Measurements from ENCODE around the gene C4orf51.

GRCh38 chr4:145679520-145679919 lies 426 bp upstream of the C4orf51 start:
- TF ChIP-seq, protein P1, sequence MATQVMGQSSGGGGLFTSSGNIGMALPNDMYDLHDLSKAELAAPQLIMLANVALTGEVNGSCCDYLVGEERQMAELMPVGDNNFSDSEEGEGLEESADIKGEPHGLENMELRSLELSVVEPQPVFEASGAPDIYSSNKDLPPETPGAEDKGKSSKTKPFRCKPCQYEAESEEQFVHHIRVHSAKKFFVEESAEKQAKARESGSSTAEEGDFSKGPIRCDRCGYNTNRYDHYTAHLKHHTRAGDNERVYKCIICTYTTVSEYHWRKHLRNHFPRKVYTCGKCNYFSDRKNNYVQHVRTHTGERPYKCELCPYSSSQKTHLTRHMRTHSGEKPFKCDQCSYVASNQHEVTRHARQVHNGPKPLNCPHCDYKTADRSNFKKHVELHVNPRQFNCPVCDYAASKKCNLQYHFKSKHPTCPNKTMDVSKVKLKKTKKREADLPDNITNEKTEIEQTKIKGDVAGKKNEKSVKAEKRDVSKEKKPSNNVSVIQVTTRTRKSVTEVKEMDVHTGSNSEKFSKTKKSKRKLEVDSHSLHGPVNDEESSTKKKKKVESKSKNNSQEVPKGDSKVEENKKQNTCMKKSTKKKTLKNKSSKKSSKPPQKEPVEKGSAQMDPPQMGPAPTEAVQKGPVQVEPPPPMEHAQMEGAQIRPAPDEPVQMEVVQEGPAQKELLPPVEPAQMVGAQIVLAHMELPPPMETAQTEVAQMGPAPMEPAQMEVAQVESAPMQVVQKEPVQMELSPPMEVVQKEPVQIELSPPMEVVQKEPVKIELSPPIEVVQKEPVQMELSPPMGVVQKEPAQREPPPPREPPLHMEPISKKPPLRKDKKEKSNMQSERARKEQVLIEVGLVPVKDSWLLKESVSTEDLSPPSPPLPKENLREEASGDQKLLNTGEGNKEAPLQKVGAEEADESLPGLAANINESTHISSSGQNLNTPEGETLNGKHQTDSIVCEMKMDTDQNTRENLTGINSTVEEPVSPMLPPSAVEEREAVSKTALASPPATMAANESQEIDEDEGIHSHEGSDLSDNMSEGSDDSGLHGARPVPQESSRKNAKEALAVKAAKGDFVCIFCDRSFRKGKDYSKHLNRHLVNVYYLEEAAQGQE (IDR thresholded peaks at IDR 0.05; ENCODE audit: low read depth, low read length), result no peak
- no peak for TF ChIP-seq POLR2AphosphoS5 (IDR thresholded peaks at IDR 0.05; ENCODE audit: low read depth, low read length)
- TF ChIP-seq MAX (IDR thresholded peaks at IDR 0.05; ENCODE audit: low read depth), result no peak
- no peak for TF ChIP-seq SMC3 (IDR thresholded peaks at IDR 0.05; ENCODE audit: low read depth, low read length)
- TF ChIP-seq, protein P2, sequence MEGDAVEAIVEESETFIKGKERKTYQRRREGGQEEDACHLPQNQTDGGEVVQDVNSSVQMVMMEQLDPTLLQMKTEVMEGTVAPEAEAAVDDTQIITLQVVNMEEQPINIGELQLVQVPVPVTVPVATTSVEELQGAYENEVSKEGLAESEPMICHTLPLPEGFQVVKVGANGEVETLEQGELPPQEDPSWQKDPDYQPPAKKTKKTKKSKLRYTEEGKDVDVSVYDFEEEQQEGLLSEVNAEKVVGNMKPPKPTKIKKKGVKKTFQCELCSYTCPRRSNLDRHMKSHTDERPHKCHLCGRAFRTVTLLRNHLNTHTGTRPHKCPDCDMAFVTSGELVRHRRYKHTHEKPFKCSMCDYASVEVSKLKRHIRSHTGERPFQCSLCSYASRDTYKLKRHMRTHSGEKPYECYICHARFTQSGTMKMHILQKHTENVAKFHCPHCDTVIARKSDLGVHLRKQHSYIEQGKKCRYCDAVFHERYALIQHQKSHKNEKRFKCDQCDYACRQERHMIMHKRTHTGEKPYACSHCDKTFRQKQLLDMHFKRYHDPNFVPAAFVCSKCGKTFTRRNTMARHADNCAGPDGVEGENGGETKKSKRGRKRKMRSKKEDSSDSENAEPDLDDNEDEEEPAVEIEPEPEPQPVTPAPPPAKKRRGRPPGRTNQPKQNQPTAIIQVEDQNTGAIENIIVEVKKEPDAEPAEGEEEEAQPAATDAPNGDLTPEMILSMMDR (IDR thresholded peaks at IDR 0.05), result no peak
- no peak for TF ChIP-seq TAF1 (IDR thresholded peaks at IDR 0.05; ENCODE audit: borderline replicate concordance, low read depth, low read length)
- TF ChIP-seq USF1 (IDR thresholded peaks at IDR 0.05; ENCODE audit: borderline replicate concordance, low read depth), result no peak
- no peak for TF ChIP-seq TEAD4 (IDR thresholded peaks at IDR 0.05; ENCODE audit: borderline replicate concordance, insufficient read depth)
- TF ChIP-seq, protein P3, sequence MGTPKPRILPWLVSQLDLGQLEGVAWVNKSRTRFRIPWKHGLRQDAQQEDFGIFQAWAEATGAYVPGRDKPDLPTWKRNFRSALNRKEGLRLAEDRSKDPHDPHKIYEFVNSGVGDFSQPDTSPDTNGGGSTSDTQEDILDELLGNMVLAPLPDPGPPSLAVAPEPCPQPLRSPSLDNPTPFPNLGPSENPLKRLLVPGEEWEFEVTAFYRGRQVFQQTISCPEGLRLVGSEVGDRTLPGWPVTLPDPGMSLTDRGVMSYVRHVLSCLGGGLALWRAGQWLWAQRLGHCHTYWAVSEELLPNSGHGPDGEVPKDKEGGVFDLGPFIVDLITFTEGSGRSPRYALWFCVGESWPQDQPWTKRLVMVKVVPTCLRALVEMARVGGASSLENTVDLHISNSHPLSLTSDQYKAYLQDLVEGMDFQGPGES (IDR thresholded peaks at IDR 0.05; ENCODE audit: low read depth, low read length), result no peak
- TF ChIP-seq JUND (IDR thresholded peaks at IDR 0.05), result peak; percentile 21; the same call in 1 of the 2 replicates
- no peak for TF ChIP-seq FOXJ3 (CRISPR knock-in tag; IDR thresholded peaks at IDR 0.05)
- TF ChIP-seq RXRA (IDR thresholded peaks at IDR 0.05; ENCODE audit: borderline replicate concordance, low read depth), result no peak
- no peak for TF ChIP-seq MXI1 (IDR thresholded peaks at IDR 0.05; ENCODE audit: low read depth, low read length)
- no peak for TF ChIP-seq SIN3A (IDR thresholded peaks at IDR 0.05; ENCODE audit: borderline replicate concordance, low read depth, low read length)
